Measurements from ENCODE around the gene FLNB. TPM values are rescaled to one million over a fixed set of nuclear protein-coding genes. Genes with fewer than 3 reads are reported as not detected.

FLNB gene
- total RNA-seq, 1 experiment from 2014 or later: 83.4 TPM

DNA sequence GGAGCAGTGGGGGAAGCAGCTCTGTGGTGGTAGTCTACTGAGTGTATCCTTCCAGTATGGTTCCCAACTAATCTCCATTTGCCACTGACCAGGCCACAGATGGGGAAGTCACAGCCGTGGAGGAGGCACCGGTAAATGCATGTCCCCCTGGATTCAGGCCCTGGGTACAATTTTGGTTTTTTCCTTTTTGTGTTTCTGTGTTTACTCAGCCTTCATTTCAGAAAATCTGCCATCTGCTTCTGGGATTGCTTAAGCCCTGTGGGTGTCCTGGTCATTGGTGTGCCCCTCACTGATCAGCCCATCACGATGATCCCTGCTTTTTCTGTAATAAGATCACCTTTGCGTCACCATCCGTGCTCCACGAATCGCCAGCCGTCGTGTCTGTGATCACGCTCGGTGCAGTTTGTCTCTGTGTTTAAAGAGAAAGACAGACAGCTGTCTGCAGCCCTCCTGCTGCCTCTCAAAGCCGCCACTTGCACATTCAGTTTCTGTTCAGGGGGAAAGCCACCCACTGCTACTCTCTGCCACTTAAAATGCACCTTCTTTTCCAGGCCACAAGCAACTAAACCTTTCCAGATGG is 133.6 kb downstream of the FLNB start:
- H3K9me3 Mint-ChIP-seq: no peaks in the 10 kb centered on the region
- no peak overlapping the region for H2BK120ac ChIP-seq (ENCODE audit: low read depth, low read length, poor library complexity, severe bottlenecking)
- no peak overlapping the region for H3K4ac ChIP-seq (ENCODE audit: low read depth, low read length)
- no peak overlapping the region for H4K8ac ChIP-seq (replicated peaks; ENCODE audit: insufficient read length, low read depth, low read length)
- no peaks in the 10 kb centered on the region for H3K23me2 ChIP-seq (ENCODE audit: insufficient read length, low read depth, low read length, poor library complexity, severe bottlenecking)
- H4K91ac ChIP-seq (ENCODE audit: insufficient read length, low read depth, low read length): no peak overlapping the region
- H3K79me2 ChIP-seq (ENCODE audit: insufficient read depth, low read length): no peaks in the 10 kb centered on the region
- no peaks in the 10 kb centered on the region for H3K9me3 ChIP-seq (ENCODE audit: control insufficient read depth, low read depth, low read length)
- no peak overlapping the region for H3K4me3 Mint-ChIP-seq
- H4K5ac ChIP-seq (ENCODE audit: insufficient read length, low read depth, low read length): no peak overlapping the region
- no peak overlapping the region for H2BK5ac ChIP-seq (ENCODE audit: insufficient read length, low read length)
- no peak overlapping the region for H3T11ph ChIP-seq (ENCODE audit: low read length)
- no peak overlapping the region for H2BK12ac ChIP-seq (ENCODE audit: insufficient read length, low read depth, low read length)
- H3K23ac ChIP-seq (ENCODE audit: insufficient read length, low read depth, low read length): no peak overlapping the region
- H3K27me3 Mint-ChIP-seq (ENCODE audit: low read depth): no peaks in the 10 kb centered on the region
- no peak overlapping the region for H2AK5ac ChIP-seq (ENCODE audit: insufficient read length, low read length)
- H3K4me1 Mint-ChIP-seq: no peaks in the 10 kb centered on the region
- H3K36me3 Mint-ChIP-seq (ENCODE audit: insufficient read depth in 1 of 3, low read depth in 3 of 3): peaks cover 21 to 84% (median 54%) of the 10 kb centered on the region in 3 experiments; a peak in 6 of 7 replicates
- H3K18ac ChIP-seq (ENCODE audit: insufficient read length, low read depth, low read length): no peak overlapping the region
- H3K27ac ChIP-seq (ENCODE audit: insufficient read length, low read depth, low read length): no peak overlapping the region
- no peaks in the 10 kb centered on the region for H4K20me1 ChIP-seq (ENCODE audit: control insufficient read depth, insufficient read depth, insufficient read length)
- peak overlapping the region in 2 of 3 experiments; percentile 41 to 76; a peak in 3 of 7 replicates for H3K27ac Mint-ChIP-seq
- H3K4me2 ChIP-seq (ENCODE audit: insufficient read depth, insufficient read length, low read length): no peak overlapping the region
- no peak overlapping the region for H3K56ac ChIP-seq (ENCODE audit: insufficient read length, low read depth, low read length)
- no peak overlapping the region for H2BK20ac ChIP-seq (ENCODE audit: low read depth, low read length, poor library complexity, severe bottlenecking)
- H3K14ac ChIP-seq (ENCODE audit: insufficient read depth, low read length): no peak overlapping the region
- H2BK15ac ChIP-seq (ENCODE audit: low read depth, low read length): no peak overlapping the region
- WGBS (ENCODE audit: extremely low coverage, insufficient read length, low lambda C conversion rate): no CpG with 5 or more reads among the region's 12 CpGs
- H2AFZ ChIP-seq (ENCODE audit: low read length): no peak overlapping the region
- H3K27me3 ChIP-seq (ENCODE audit: insufficient read depth, low read length): no peaks in the 10 kb centered on the region
- no peaks in the 10 kb centered on the region for H3K79me1 ChIP-seq (ENCODE audit: insufficient read depth, low read depth, low read length, poor library complexity, severe bottlenecking)
- no peak for DNase-seq
- TF ChIP-seq, protein P1, sequence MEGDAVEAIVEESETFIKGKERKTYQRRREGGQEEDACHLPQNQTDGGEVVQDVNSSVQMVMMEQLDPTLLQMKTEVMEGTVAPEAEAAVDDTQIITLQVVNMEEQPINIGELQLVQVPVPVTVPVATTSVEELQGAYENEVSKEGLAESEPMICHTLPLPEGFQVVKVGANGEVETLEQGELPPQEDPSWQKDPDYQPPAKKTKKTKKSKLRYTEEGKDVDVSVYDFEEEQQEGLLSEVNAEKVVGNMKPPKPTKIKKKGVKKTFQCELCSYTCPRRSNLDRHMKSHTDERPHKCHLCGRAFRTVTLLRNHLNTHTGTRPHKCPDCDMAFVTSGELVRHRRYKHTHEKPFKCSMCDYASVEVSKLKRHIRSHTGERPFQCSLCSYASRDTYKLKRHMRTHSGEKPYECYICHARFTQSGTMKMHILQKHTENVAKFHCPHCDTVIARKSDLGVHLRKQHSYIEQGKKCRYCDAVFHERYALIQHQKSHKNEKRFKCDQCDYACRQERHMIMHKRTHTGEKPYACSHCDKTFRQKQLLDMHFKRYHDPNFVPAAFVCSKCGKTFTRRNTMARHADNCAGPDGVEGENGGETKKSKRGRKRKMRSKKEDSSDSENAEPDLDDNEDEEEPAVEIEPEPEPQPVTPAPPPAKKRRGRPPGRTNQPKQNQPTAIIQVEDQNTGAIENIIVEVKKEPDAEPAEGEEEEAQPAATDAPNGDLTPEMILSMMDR (conservative IDR thresholded peaks at IDR 0.05): no peak
- no peaks in the 10 kb centered on the region for H3K4me1 ChIP-seq (ENCODE audit: insufficient read depth, low read length)
- no peak overlapping the region for H3K9ac ChIP-seq (ENCODE audit: extremely low read depth, insufficient read length, low read length)

Measured in H9 (cell line).